Activated gamma-delta T cell treated with Interleukin-2 at 50 U/mL for 16 hours (primary cell): ENCODE measurements around the gene SMURF2.
"Not testable (repeated sequence)": the region's sequence is repeated elsewhere in the genome, so short reads cannot be mapped to it uniquely, and the experiment has no call there.

Experiments used
- DNase-seq: peaks from one replicate; pipeline ENCODE4 v3.0.0-alpha.2; 2020

The SMURF2 gene

GRCh38 chr17:64628641-64629040 is 33.5 kb downstream of the SMURF2 start:
- DNase-seq: no peak

- no peak for DNase-seq
Observed at GRCh38 chr17:64627797-64628196, 34.3 kb downstream of the SMURF2 start.

- no peak for DNase-seq
Observed at GRCh38 chr17:64626827-64627226, 35.3 kb downstream of the SMURF2 start.

GRCh38 chr17:64625541-64625940 is 36.6 kb downstream of the SMURF2 start:
- no peak for DNase-seq

GRCh38 chr17:64622931-64623654 is 39.0 kb downstream of the SMURF2 start:
- no peak for DNase-seq

GRCh38 chr17:64621772-64622171 is 40.3 kb downstream of the SMURF2 start:
- DNase-seq: no peak

- DNase-seq: no peak
Observed at GRCh38 chr17:64618848-64619247, 43.3 kb downstream of the SMURF2 start.

GRCh38 chr17:64617125-64617780 is 44.9 kb downstream of the SMURF2 start:
- no peak for DNase-seq

GRCh38 chr17:64615028-64615677 is 47.0 kb downstream of the SMURF2 start:
- DNase-seq: no peak

GRCh38 chr17:64614266-64615027 is 47.7 kb downstream of the SMURF2 start:
- no peak for DNase-seq

- no peak for DNase-seq
Observed at GRCh38 chr17:64611369-64611768, 50.7 kb downstream of the SMURF2 start.

- DNase-seq: not testable (repeated sequence)
Observed at GRCh38 chr17:64610244-64610643, 51.9 kb downstream of the SMURF2 start.

GRCh38 chr17:64608571-64608981 is 53.5 kb downstream of the SMURF2 start:
- no peak for DNase-seq

GRCh38 chr17:64607862-64608565 is 54.1 kb downstream of the SMURF2 start:
- DNase-seq: no peak

- not testable (repeated sequence) for DNase-seq
Observed at GRCh38 chr17:64604532-64604931, 57.6 kb downstream of the SMURF2 start.

GRCh38 chr17:64603987-64604386 is 58.1 kb downstream of the SMURF2 start:
- no peak for DNase-seq

GRCh38 chr17:64599827-64600226 is 62.3 kb downstream of the SMURF2 start:
- no peak for DNase-seq

GRCh38 chr17:64599187-64599676 is 62.9 kb downstream of the SMURF2 start:
- DNase-seq: peak; percentile 55

GRCh38 chr17:64598672-64599071 is 63.4 kb downstream of the SMURF2 start:
- no peak for DNase-seq

- no peak for DNase-seq
Observed at GRCh38 chr17:64596988-64597387, 65.1 kb downstream of the SMURF2 start.

- DNase-seq: no peak
Observed at GRCh38 chr17:64596439-64596838, 65.7 kb downstream of the SMURF2 start.

- no peak for DNase-seq
Observed at GRCh38 chr17:64591944-64592343, 70.2 kb downstream of the SMURF2 start.
